Loucy (cell line): ENCODE measurements around the gene HOXD11.

Experiments used
- H2AFZ ChIP-seq: fragments of 200-600 bp; sonication (generic); 2 replicates; pipeline ENCODE4 v1.6.0; 2016; ENCODE audit warnings: antibody characterized with exemption, mild to moderate bottlenecking, low read length, moderate library complexity
- H3F3A ChIP-seq: fragments of 200-600 bp; 2 replicates; pipeline ENCODE4 v1.6.0; 2016; ENCODE audit warnings: antibody characterized with exemption, low read depth, mild to moderate bottlenecking
- H3K27me3 ChIP-seq: fragments of 200-600 bp; sonication (generic); 2 replicates; pipeline ENCODE4 v1.6.1; 2014; ENCODE audit warnings: low read length, mild to moderate bottlenecking; ENCODE audit not compliant: insufficient read depth, poor library complexity, severe bottlenecking
- H3K36me3 ChIP-seq: fragments of 200-600 bp; sonication (generic); 2 replicates; pipeline ENCODE4 v1.6.1; 2016; ENCODE audit warnings: low read length; ENCODE audit not compliant: insufficient read depth
- H3K4me1 ChIP-seq: fragments of 200-600 bp; sonication (generic); 2 replicates; pipeline ENCODE4 v1.5.1; 2014; ENCODE audit warnings: low read length, mild to moderate bottlenecking; ENCODE audit not compliant: insufficient read depth, poor library complexity, severe bottlenecking
- H3K4me2 ChIP-seq: fragments of 200-600 bp; sonication (generic); 2 replicates; pipeline ENCODE4 v1.6.0; 2014; ENCODE audit warnings: antibody characterized with exemption, low read length, low read depth, mild to moderate bottlenecking; ENCODE audit not compliant: poor library complexity, severe bottlenecking
- H3K4me3 ChIP-seq: fragments of 200-600 bp; sonication (generic); 2 replicates; pipeline ENCODE4 v1.5.1; 2014; ENCODE audit warnings: low read length, mild to moderate bottlenecking, mixed read lengths; ENCODE audit not compliant: poor library complexity, severe bottlenecking
- H3K79me2 ChIP-seq: fragments of 200-600 bp; sonication (generic); 2 replicates; pipeline ENCODE4 v1.6.1; 2014; ENCODE audit warnings: low read length; ENCODE audit not compliant: insufficient read depth
- H3K9ac ChIP-seq: fragments of 200-600 bp; sonication (generic); 2 replicates; pipeline ENCODE4 v1.6.0; 2014; ENCODE audit warnings: mild to moderate bottlenecking, low read depth, low read length, moderate library complexity; ENCODE audit not compliant: poor library complexity, severe bottlenecking
- H3K9me2 ChIP-seq: fragments of 200-600 bp; sonication (generic); replicated peaks from 2 replicates; pipeline ENCODE4 v1.6.1; 2016; ENCODE audit warnings: low read depth, low read length, mixed read lengths
- H3K9me3 ChIP-seq: fragments of 200-600 bp; sonication (generic); 2 replicates; pipeline ENCODE4 v1.6.1; 2014; ENCODE audit warnings: mild to moderate bottlenecking, antibody characterized with exemption, low read length, low read depth; ENCODE audit not compliant: insufficient read depth
- H4K20me1 ChIP-seq: fragments of 200-600 bp; sonication (generic); 2 replicates; pipeline ENCODE4 v1.6.0; 2014; ENCODE audit warnings: antibody characterized with exemption, low read length, mild to moderate bottlenecking; ENCODE audit not compliant: insufficient read depth, poor library complexity, severe bottlenecking
- CTCF ChIP-seq: fragments of 200-600 bp; sonication (generic); conservative IDR thresholded peaks from 2 replicates; pipeline ENCODE4 v1.5.1; 2014; ENCODE audit warnings: mild to moderate bottlenecking, antibody characterized with exemption, low read length
- EZH2phosphoT487 ChIP-seq: fragments of 200-600 bp; IDR thresholded peaks from 2 replicates; pipeline ENCODE4 v1.6.1; 2018; ENCODE audit warnings: antibody characterized with exemption, mild to moderate bottlenecking, moderate library complexity, borderline replicate concordance

The HOXD11 gene

DNA sequence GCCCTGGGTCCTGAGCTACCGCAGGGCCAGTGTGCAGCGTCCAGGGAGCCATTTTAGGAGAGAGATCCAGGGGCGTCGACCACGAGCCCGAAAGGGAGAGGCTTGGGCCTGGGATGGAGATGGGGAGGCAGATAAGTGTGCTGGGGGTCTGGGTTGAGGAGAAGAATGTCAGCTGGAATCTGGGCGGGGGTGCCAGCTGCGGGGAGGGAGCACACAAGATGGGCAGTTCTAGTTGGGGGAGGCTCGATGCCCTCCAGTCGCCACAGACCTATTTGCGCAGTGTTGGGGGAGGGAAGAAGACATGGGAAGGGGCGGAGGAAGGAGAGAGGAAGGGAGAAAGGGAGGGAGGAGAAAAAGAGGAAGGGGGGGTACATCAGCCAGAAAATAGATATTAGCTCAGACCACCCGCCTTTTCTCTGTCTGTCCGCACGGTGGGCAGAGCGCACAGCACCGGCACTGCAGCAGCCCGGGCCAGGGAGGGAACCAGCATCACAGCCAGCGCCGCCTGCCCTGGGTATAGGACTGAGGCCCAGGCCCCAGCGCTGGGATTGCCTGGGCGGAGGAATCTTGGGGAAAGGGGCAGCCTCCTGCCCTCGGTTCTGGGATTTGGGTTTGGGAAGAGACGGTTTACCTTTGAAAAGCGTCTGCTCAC lies 1.9 kb upstream of the HOXD11 start:
- TF ChIP-seq CTCF: no peak
- TF ChIP-seq EZH2phosphoT487: no peak
- Histone ChIP-seq H3F3A (no peaks in the 10 kb centered on the region), H3K27me3 (peaks cover 3% of the 10 kb centered on the region), H3K9me3 (no peaks in the 10 kb centered on the region), H3K79me2 (no peaks in the 10 kb centered on the region), H3K4me3 (no peak overlapping the region), H2AFZ (no peak overlapping the region), H3K4me2 (no peak overlapping the region), H3K9ac (no peak overlapping the region), H3K36me3 (no peaks in the 10 kb centered on the region), H3K9me2 (no peaks in the 10 kb centered on the region), H4K20me1 (no peaks in the 10 kb centered on the region), H3K4me1 (peaks cover 3% of the 10 kb centered on the region)

GRCh38 chr2:176105730-176106580 lies 1.1 kb upstream of the HOXD11 start:
- no peaks in the 10 kb centered on the region for H4K20me1 ChIP-seq
- H3K4me3 ChIP-seq: no peak overlapping the region
- no peaks in the 10 kb centered on the region for H3F3A ChIP-seq
- H3K9ac ChIP-seq: no peak overlapping the region
- H3K36me3 ChIP-seq: no peaks in the 10 kb centered on the region
- H3K4me2 ChIP-seq: no peak overlapping the region
- H3K4me1 ChIP-seq: peaks cover 3% of the 10 kb centered on the region
- H3K9me3 ChIP-seq: no peaks in the 10 kb centered on the region
- no peak for TF ChIP-seq EZH2phosphoT487
- TF ChIP-seq CTCF: no peak
- no peaks in the 10 kb centered on the region for H3K9me2 ChIP-seq
- H3K27me3 ChIP-seq: peaks cover 4% of the 10 kb centered on the region
- H2AFZ ChIP-seq: no peak overlapping the region
- H3K79me2 ChIP-seq: no peaks in the 10 kb centered on the region

DNA sequence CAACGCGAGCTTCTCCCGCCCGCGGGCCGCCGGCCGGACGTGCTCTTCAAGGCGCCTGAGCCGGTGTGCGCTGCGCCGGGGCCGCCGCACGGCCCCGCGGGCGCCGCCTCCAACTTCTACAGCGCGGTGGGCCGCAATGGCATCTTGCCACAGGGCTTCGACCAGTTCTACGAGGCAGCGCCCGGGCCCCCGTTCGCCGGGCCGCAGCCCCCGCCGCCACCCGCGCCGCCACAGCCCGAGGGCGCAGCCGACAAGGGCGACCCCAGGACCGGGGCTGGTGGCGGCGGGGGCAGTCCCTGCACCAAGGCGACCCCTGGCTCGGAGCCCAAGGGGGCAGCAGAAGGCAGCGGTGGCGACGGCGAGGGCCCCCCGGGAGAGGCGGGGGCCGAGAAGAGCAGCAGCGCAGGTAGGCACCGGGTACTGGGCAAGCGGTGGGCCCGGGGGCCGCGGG lies 676 bp downstream of the HOXD11 start:
- Histone ChIP-seq H2AFZ (no peak overlapping the region), H3K9me3 (no peaks in the 10 kb centered on the region), H3K27me3 (peaks cover 13% of the 10 kb centered on the region), H3K79me2 (no peaks in the 10 kb centered on the region), H4K20me1 (no peaks in the 10 kb centered on the region), H3K4me3 (no peak overlapping the region), H3K9ac (no peak overlapping the region), H3F3A (no peaks in the 10 kb centered on the region), H3K4me1 (peaks cover 3% of the 10 kb centered on the region), H3K4me2 (no peak overlapping the region), H3K36me3 (no peaks in the 10 kb centered on the region), H3K9me2 (no peaks in the 10 kb centered on the region)
- no peak for TF ChIP-seq CTCF
- TF ChIP-seq EZH2phosphoT487: no peak
